WTC11 (cell line): ENCODE data around the gene OR5A2.

Experiments
- CREB1 ChIP-seq: sonication (generic); formaldehyde crosslinking; IDR thresholded peaks from 2 replicates; pipeline ENCODE4 v1.8.0; 2023; ENCODE audit warnings: mild to moderate bottlenecking, missing genetic modification reagents
- CTCF ChIP-seq: fragments of 200-600 bp; IDR thresholded peaks from 2 replicates; pipeline ENCODE4 v1.8.0; 2022; ENCODE audit warnings: antibody characterized with exemption
- IRF2 ChIP-seq: sonication (generic); formaldehyde crosslinking; IDR thresholded peaks from 2 replicates; pipeline ENCODE4 v1.8.0; 2022; ENCODE audit warnings: low read depth, missing genetic modification reagents, borderline replicate concordance
- JUN ChIP-seq: sonication (generic); formaldehyde crosslinking; IDR thresholded peaks from 2 replicates; pipeline ENCODE4 v1.8.0; 2023; ENCODE audit warnings: mild to moderate bottlenecking, missing genetic modification reagents
- ZNF232 ChIP-seq: sonication (generic); formaldehyde crosslinking; IDR thresholded peaks from 2 replicates; pipeline ENCODE4 v1.8.0; 2022; ENCODE audit warnings: mild to moderate bottlenecking, missing genetic modification reagents

- TF ChIP-seq CTCF (no peak), IRF2 (CRISPR knock-in tag) (no peak), JUN (CRISPR knock-in tag) (no peak), CREB1 (CRISPR knock-in tag) (no peak), ZNF232 (no peak)
Measured at GRCh38 chr11:59456661-59457060, 30.4 kb upstream of the OR5A2 start, which contains the start of gene OR4D6.
